Measurements from ENCODE around the gene CHMP6.

CHMP6 gene

DNA sequence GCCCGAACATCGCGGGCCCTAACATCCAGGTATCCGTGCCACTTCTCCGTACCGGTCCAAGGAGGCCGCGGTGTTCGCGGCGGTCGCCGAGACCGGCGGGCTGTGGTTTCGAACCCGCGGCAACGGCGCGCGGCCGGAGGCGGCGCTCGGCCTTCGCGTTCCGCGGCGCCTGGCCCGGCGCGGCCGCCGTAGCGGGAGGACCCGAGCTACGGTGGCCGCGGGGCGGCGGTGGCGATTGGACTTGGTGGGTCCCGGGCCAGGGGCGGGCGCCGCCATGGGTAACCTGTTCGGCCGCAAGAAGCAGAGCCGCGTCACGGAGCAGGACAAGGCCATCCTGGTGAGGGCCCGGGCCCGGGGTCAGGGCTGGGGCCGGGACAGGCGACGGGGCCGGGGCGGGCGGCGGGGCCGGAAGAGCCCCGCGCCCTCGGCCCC, at the start of gene CHMP6:
CHMP6 (plus strand) TSS at position 197 of the 432 bp plus-strand sequence; CDS start at position 275, 78 bp downstream.
- peak; percentile 53 for DNase-seq (ENCODE audit: low read depth)

GRCh38 chr17:80942423-80943345, 49.0 kb upstream of the CHMP6 start:
- no peak for DNase-seq (ENCODE audit: low read depth)

DNA sequence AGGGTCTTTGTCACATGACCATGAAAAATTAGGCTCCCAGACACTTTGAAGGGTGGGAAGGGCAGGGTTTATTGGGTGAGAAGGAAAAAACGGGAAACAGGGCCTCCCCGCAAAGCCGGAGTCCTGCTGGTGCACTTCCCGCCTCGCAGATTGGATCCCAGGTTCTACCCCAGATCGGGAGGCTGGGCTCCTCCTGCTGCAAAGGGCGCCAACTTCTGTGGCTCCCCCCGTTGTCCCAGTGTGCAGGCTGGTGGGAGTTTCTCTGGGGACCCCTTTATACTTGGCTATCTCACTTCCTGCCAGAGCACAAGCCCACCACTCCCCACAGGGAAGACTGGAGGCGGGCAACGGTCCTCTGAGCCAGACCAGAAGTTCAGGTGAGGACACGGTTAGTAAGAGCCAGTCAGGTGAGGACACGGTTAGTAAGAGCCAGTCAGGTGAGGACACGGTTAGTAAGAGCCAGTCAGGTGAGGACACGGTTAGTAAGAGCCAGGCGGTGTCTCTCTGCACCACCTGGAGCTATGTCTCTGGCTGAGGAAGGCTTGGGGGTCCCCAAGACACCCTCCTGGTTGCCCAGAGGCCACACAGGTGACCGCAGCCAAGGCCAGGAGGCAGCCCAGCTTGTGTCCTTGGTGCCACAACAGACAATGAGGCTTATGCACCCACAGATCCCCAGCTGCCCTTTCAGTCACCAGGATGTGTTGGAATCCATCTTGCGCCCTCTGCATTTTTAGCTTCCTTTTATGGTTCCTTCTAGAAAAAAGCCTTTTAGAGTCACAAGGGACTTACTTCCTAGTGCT, 48.1 kb upstream of the CHMP6 start:
- no peak for DNase-seq (ENCODE audit: low read depth)

GRCh38 chr17:80944326-80944725, 47.3 kb upstream of the CHMP6 start:
- DNase-seq (ENCODE audit: low read depth) = no peak

DNA sequence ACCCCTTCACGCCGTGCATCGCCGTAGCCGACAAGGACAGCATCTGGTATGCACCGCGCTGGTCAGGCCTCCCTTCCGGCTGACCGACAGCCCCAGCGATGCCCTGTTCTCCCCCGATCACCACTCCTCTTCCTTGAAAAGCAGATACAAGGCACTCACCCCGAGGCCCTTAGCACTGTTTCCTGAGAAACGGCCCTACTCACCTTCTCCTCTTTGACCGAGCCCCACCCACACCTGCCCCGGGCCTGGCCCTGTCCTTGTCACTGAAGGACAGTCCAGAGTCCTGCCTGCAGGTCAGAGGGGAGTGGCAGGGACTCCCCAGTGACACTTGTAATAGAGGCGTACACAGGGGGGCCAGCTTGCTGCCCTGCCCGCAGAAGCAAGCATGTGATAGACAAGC, 45.9 kb upstream of the CHMP6 start:
- DNase-seq (ENCODE audit: low read depth) = no peak

DNA sequence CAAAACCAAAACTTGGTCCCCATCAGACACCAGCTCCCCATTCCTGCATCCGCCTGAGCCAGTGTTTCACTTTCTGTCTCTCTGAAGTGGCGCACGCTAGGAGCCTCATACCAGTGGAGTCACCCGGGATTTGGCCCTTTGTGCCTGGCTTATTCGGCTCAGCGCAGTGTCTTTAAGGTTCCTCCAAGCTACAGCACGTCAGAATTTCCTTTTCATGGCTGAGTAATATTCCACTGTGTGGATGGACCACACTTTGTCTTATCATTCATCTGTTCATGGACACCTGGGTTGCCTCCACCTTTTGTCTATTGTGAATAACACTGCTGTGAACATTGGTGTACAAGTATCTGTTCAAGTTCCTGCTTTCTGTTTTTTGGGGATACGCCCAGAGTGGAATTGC, 45.2 kb upstream of the CHMP6 start:
- DNase-seq (ENCODE audit: low read depth) = no peak

GRCh38 chr17:80947200-80947940, 44.3 kb upstream of the CHMP6 start:
- no peak for DNase-seq (ENCODE audit: low read depth)

DNA sequence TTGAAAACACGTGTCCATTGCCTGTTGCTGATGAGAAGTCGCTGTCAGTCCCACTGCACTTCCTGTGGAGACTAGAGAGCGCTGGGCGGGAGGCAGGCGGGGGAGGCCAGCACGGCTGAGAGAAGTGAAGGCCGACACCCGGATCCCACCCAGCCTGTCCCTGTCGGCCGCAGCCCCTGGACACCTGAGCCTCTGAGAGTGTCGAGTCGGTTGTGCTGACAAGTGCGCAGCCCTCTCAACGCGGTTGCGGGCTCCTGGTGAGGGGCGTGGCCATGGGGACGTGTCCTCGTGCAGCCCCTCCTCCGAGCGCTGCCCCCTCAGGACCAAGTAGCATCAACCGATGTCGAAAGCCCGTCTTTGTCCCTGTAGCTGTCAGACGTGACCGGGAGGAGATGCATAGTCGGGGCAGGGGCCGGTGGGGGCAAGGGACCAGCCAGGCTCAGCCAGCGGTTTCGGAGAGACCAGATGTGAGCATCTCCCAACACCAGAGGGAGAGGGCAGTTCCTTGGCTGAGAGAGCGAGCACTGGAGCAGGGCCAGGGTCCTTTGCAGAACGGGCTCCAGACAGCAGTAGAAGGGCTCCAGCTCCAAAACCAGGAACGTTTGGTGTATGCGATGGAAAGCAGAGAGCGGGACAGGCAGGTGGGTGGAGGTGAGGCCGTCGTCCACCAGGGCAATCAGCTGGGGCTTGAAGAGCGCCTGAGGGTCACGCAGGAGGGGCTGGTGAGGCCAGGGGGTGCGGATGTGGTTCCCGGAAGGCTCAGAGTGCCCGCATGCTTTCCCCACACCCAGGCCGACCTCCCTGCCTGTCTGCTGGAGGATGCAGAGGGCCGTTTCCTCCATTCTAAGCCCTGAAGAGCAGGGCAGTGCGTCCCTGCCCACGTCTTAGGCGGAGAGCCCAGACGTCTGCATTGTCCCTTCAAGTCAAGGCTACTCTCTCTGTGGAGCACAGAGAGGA, 43.3 kb upstream of the CHMP6 start:
- no peak for DNase-seq (ENCODE audit: low read depth)

DNA sequence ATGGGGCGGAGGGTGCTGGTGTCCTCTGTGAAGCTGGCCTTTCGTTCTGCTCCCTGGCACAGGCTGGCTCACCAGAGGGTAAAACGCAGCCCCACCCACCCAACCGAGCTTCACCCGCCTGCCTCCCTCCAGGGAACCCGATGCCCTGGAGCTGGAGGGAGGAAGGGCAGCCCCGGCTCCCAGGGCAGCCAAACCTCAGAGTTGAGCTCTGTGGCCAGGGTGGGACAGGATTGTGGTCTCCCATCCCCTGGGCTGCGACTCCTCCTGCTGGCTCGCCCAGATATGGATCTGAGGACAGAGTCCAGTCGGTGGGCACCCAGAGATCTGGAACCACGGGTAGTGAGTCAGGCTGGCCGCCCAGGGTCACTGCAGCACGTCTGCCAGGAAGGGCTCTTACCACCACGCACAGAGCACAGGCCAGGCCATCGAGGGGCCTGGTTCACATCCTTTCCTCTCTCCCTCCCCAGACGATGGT, 42.6 kb upstream of the CHMP6 start:
- no peak for DNase-seq (ENCODE audit: low read depth)

DNA sequence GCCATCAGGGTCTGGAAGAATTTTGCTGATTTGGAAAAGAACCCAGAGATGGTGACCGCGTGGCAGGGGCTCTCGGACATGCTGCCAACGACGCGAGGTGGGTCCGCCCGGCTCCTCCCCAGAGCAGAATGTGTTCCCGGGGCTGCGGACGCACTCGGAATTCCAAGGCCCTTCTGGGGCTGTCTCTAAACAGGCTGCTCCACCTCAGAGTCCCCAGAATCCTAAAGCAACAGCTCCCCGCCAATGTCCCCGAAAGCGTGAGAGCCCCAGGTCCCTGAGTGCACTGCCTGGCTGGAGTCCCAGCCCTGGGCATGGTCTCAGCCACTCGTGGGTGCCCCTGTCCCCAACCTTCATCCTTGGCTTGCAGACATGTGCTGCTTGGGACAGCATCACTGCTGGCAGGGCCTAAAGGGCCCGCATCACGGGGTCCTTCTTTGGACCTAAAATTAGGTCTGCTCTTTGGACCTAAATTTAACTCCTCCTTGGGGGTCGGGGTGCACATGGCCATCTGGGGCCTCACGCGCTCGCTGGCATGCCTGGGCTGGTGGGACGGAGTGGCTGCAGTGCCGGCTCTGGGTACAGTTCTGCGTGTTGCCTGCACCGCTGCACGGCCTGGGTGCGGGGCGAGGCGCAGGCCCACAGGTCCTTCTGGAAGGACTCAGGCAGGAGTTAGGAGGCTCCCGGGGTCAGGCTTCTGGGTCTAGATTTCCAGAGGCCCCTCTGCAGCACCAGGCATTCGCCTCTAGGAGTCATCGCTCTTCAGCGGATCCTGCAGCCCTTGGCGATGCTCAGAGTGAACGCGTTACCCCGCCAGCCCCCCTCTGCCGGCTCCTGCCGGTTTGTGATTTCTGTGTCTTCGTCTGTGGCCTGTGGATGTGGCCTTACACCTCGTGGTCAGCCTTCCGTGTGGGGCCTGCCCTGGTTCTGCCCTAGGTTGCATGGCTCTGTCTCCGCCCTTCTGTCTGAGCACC, 41.9 kb upstream of the CHMP6 start:
- no peak for DNase-seq (ENCODE audit: low read depth)

GRCh38 chr17:80950466-80951120, 41.0 kb upstream of the CHMP6 start:
- no peak for DNase-seq (ENCODE audit: low read depth)

DNA sequence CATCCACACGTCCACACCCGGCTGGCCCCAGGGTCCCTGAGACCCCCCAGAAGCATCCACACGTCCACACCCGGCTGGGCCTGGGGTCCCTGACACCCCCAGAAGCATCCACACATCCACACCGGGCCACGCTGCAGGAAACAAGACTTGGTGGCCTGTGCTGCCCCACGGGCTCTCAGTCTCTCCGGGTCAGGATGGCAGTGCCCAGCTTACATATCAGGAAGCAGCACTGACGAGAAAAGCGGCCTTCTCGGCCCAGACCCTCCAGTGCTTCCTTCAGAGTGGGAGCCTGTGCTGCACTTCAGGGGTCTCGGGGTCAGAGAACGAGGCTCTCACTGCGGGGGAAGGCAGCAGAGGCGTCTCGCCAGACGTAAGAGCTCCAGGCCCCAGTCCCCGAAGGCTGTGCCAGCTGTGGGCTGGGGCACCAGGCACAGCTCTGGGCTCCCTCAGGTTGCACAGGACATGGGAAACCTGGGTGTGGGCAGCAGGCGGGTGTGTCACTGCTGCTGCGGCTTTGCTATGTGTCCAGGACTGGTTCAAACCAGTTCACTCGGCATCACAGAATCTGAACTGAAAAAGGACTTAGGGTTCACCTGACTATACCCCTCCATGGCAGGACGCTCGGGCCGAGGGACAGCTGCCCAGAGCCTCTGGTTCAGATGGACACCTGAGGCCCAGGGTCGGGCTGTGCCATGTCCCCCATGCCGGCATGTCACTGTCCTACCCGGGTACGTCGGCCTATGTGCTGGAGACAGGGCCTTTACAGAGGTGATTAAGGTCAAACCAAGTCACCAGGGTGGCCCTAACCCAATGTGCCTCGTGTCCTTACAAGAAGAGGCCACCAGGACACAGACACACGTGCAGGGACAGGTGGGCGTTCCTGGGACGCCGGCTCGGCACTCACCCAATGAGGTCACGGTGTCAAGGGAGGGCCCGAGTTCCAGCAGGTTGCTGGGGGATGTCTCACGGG, 40.2 kb upstream of the CHMP6 start:
- DNase-seq (ENCODE audit: low read depth) = no peak

GRCh38 chr17:80952291-80952690, 39.4 kb upstream of the CHMP6 start:
- no peak for DNase-seq (ENCODE audit: low read depth)

GRCh38 chr17:80953471-80954315, 37.9 kb upstream of the CHMP6 start:
- DNase-seq (ENCODE audit: low read depth) = no peak

- DNase-seq (ENCODE audit: low read depth) = no peak
Observed at GRCh38 chr17:80955078-80955477, 36.6 kb upstream of the CHMP6 start.

DNA sequence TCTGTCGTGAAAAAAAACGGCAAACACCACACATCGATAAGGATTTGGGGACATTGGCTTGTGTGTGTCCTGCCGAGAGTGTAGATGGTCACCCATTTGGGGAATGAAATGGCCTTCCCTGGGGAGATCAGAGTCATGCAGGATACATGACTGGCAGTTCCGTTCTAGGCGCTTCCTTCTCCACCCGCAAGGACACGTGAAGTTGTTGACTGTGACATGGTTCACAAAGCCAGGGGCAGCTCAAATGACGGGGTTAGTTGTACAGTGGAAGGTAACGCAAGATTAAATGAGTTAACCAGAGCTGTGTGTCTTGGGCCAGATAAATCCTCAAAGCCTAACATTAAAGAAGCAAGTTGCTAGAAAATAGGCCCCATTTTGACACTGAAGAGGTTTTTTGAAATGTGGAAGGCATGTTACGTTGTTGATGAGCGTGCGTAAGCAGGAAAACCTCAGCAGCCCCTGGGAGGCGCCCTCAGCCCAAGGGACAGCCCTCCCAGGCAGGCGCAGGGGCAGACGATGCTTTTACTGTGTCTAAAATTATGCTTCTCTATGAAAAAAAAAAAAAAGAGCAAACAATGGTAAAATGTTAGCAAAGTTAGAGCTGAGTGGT, 35.9 kb upstream of the CHMP6 start:
- no peak for DNase-seq (ENCODE audit: low read depth)
